GM12878 (cell line): ENCODE results near the gene AP3S2. TPM values are rescaled to one million over a fixed set of nuclear protein-coding genes. Genes with fewer than 3 reads are reported as not detected.

Source experiments
- ATAC-seq: fragments of 200-7000 bp; cut with Tn5 transposase; 3 replicates; pipeline ENCODE4 v1.9.1; 2020; ENCODE audit warnings: mild to moderate bottlenecking, moderate library complexity
- BruUV-seq: library from RNA; stranded (reverse); fragments of 400-500 nt; replicated peaks from 2 replicates; lab custom pipeline; 2021; lab: Mats Ljungman, UMichigan
- CTCF ChIA-PET: fragments of 300-600 bp; sonication (Branson Sonifier 250); formaldehyde crosslinking; extraction: SDS; loops from one replicate; lab custom pipeline; 2021; ENCODE audit warnings: inconsistent platforms; lab: Yijun Ruan, JAX
- POLR2A ChIA-PET: fragments of 350-600 bp; formaldehyde crosslinking; extraction: SDS; loops from one replicate; lab custom pipeline; 2021; ENCODE audit warnings: inconsistent platforms; lab: Charles Lee
- RAD21 ChIA-PET: fragments of 300-600 bp; sonication (Branson Sonifier 250); formaldehyde crosslinking; loops from one replicate; lab custom pipeline; 2023; ENCODE audit warnings: antibody characterized with exemption; ENCODE audit not compliant: unreplicated experiment; lab: Charles Lee
- SMC1A ChIA-PET: fragments of 300-600 bp; sonication (Branson Sonifier 250); formaldehyde crosslinking; loops from one replicate; lab custom pipeline; 2023; ENCODE audit not compliant: unreplicated experiment, uncharacterized antibody; lab: Charles Lee
- DNase-seq: peaks from one replicate; pipeline ENCODE4 v3.0.0-alpha.2; 2011; ENCODE audit warnings: low read depth, low spot score
- FAIRE-seq: peaks from 3 replicates; lab custom pipeline; 2011; peaks lifted over from hg19 to GRCh38; lab: Jason Lieb, UNC
- H2AFZ ChIP-seq: 2 replicates; pipeline ENCODE4 v1.6.0; 2011; ENCODE audit warnings: low read depth, low read length, control low read depth; ENCODE audit not compliant: control insufficient read depth
- H3K27ac ChIP-seq: 2 replicates; pipeline ENCODE4 v1.5.1; 2011; ENCODE audit warnings: control low read depth; ENCODE audit not compliant: control insufficient read depth, insufficient read depth
- H3K27me3 ChIP-seq, 2 experiments: replicated peaks in 1 of 2; 2 replicates each; pipeline versions ENCODE4 v1.6.0 to v1.6.1; 2011; ENCODE audit warnings: low read length in 1 of 2; ENCODE audit not compliant: control insufficient read depth in 2 of 2, insufficient read depth in 2 of 2
- H3K36me3 ChIP-seq, 2 experiments: 2 replicates each; pipeline ENCODE4 v1.5.1; 2011; ENCODE audit warnings: low read length in 1 of 2; ENCODE audit not compliant: control insufficient read depth in 2 of 2, insufficient read depth in 2 of 2
- H3K4me1 ChIP-seq: 2 replicates; pipeline ENCODE4 v1.6.1; 2011; ENCODE audit warnings: mild to moderate bottlenecking, low read length, moderate library complexity, mixed read lengths; ENCODE audit not compliant: control insufficient read depth, insufficient read depth
- H3K4me2 ChIP-seq: 2 replicates; pipeline ENCODE4 v1.6.0; 2011; ENCODE audit warnings: control low read depth; ENCODE audit not compliant: control insufficient read depth, insufficient read depth
- H3K4me3 ChIP-seq: fragments of 200-600 bp; sonication (generic); 2 replicates; pipeline ENCODE4 v1.5.1; 2016
- H3K79me2 ChIP-seq: 2 replicates; pipeline ENCODE4 v1.6.0; 2011; ENCODE audit warnings: low read length; ENCODE audit not compliant: control insufficient read depth, insufficient read depth
- H3K9ac ChIP-seq: 2 replicates; pipeline ENCODE4 v1.8.0; 2011; ENCODE audit warnings: low read length, control low read depth, mixed read lengths; ENCODE audit not compliant: control insufficient read depth, insufficient read depth
- H3K9me3 ChIP-seq: replicated peaks from 3 replicates; pipeline ENCODE4 v1.5.1; 2011; ENCODE audit warnings: mild to moderate bottlenecking, low read length; ENCODE audit not compliant: control insufficient read depth, insufficient read depth
- H4K20me1 ChIP-seq: 2 replicates; pipeline ENCODE4 v1.6.0; 2011; ENCODE audit not compliant: control insufficient read depth, insufficient read depth
- ELK1 ChIP-seq: IDR thresholded peaks from 2 replicates; pipeline ENCODE4 v1.6.1; 2012; ENCODE audit warnings: low read depth, low read length, improper control_type of control experiment
- EZH2 ChIP-seq: IDR thresholded peaks from 2 replicates; pipeline ENCODE4 v1.6.1; 2012; ENCODE audit warnings: low read depth, mild to moderate bottlenecking, control low read depth, inconsistent platforms, low read length, borderline replicate concordance; ENCODE audit not compliant: control insufficient read depth
- HCFC1 ChIP-seq: fragments of 150-350 bp; IDR thresholded peaks from 2 replicates; pipeline ENCODE4 v1.6.1; 2014; ENCODE audit warnings: low read length
- HDAC6 ChIP-seq: fragments of 200-600 bp; sonication (generic); IDR thresholded peaks from one replicate; pipeline ENCODE4 v1.8.0; 2017; ENCODE audit warnings: antibody characterized with exemption; ENCODE audit not compliant: unreplicated experiment
- JUNB ChIP-seq: IDR thresholded peaks from 2 replicates; pipeline ENCODE4 v1.6.1; 2016; ENCODE audit warnings: antibody characterized with exemption, mild to moderate bottlenecking
- MAX ChIP-seq: IDR thresholded peaks from 2 replicates; pipeline ENCODE4 v1.6.1; 2012; ENCODE audit warnings: low read depth, low read length, improper control_type of control experiment
- RB1 ChIP-seq: fragments of 450-650 bp; formaldehyde crosslinking; IDR thresholded peaks from 2 replicates; pipeline ENCODE4 v1.6.1; 2017; ENCODE audit warnings: mild to moderate bottlenecking, borderline replicate concordance
- SKIL ChIP-seq: fragments of 450-650 bp; IDR thresholded peaks from 2 replicates; pipeline ENCODE4 v1.6.1; 2017; ENCODE audit warnings: mild to moderate bottlenecking, low read depth, inconsistent platforms; ENCODE audit not compliant: poor library complexity, severe bottlenecking
- TAF1 ChIP-seq: IDR thresholded peaks from 2 replicates; pipeline ENCODE4 v1.6.1; 2011; ENCODE audit warnings: mild to moderate bottlenecking, low read depth, low read length, borderline replicate concordance
- TBL1XR1 ChIP-seq: IDR thresholded peaks from 2 replicates; pipeline ENCODE4 v1.6.1; 2012; ENCODE audit warnings: low read depth, low read length, improper control_type of control experiment
- WRNIP1 ChIP-seq: IDR thresholded peaks from 2 replicates; pipeline ENCODE4 v1.6.1; 2011; ENCODE audit warnings: low read depth, low read length, improper control_type of control experiment, borderline replicate concordance
- ZNF274 ChIP-seq: IDR thresholded peaks from one replicate; pipeline ENCODE4 v1.8.0; 2011; ENCODE audit not compliant: insufficient read length, insufficient read depth
- WGBS: methylation state at CpG from one replicate; pipeline ENCODE4 v1.1.6; 2016; ENCODE audit warnings: low lambda C conversion rate; ENCODE audit not compliant: insufficient replicate concordance, insufficient coverage; ENCODE audit errors: missing lambda C conversion rate; 5-methylcytosine and 5-hydroxymethylcytosine counted together
- in situ Hi-C: fragments of 300-500 bp; cut with MboI; formaldehyde crosslinking; loops from 9 replicates; pipeline ENCODE4 v1.14.3; 2018; ENCODE audit warnings: mixed read lengths
- intact Hi-C: fragments of 100-400 bp; cut with micrococcal nuclease; formaldehyde crosslinking; loops from one replicate; pipeline ENCODE4 v1.14.2; 2022; ENCODE audit not compliant: unreplicated experiment
- polyA plus RNA-seq, 11 experiments: library from polyadenylated mRNA; depleted of rRNA in 4 of 11; unstranded in 6 of 11; stranded (reverse) in 5 of 11; fragments of >200 nt; fragmentation: Nextera tagmentation in 4 of 11; fragmentation: Illumina TruSeq in 1 of 11; extraction: Ambion mirVana in 4 of 11; extraction: Trizol in 1 of 11; gene quantifications; 1 replicate in 1 of 11; 2 replicates in 10 of 11; pipeline versions ENCODE4 v1.2.1 to v1.2.3, GENCODE V29; 2011 to 2016; ENCODE audit warnings: inconsistent platforms in 2 of 11, missing spikeins in 2 of 11, low read depth in 1 of 11
- total RNA-seq, 4 experiments: library from RNA; depleted of rRNA in 3 of 4; stranded (reverse); fragments of >200 nt in 3 of 4; fragmentation: Illumina TruSeq in 1 of 4; extraction: Trizol in 1 of 4; gene quantifications; 2 replicates each; pipeline versions ENCODE4 v1.2.1 to v1.2.3, GENCODE V29; 2013 to 2021

Gene AP3S2
- total and polyA plus RNA-seq, 10 of the 15 experiments (the other 5 are each of a cell fraction or from before 2014, with no cell fraction given), result 10.0 to 43.6 (median 26.0) TPM

GRCh38 chr15:89857673-89858072 lies 36.1 kb downstream of the AP3S2 start:
- no peaks in the 10 kb centered on the region for H3K27me3 ChIP-seq
- SMC1A ChIA-PET, result interaction anchor here (1.5 kb wide), 1 partner anchor 17 kb away, joined by 3 read pairs; no protein-coding TSS in a partner anchor
- intact Hi-C loops (no loop called here), in situ Hi-C loops (no loop called here)
- peaks cover 16% of the 10 kb centered on the region for H3K4me1 ChIP-seq
- 78% methylated on average over 3 of the region's 3 CpGs for WGBS
- no peak overlapping the region for H3K27ac ChIP-seq
- H3K79me2 ChIP-seq, result no peaks in the 10 kb centered on the region
- POLR2A ChIA-PET, result no interaction called here
- DNase-seq (no peak), ATAC-seq (no peak), FAIRE-seq (no peak)
- TF ChIP-seq SKIL, result no peak
- TF ChIP-seq ELK1, result no peak
- H4K20me1 ChIP-seq, result no peaks in the 10 kb centered on the region
- RAD21 ChIA-PET, result no interaction called here
- no peak overlapping the region for H3K4me2 ChIP-seq
- BruUV-seq, result no TSS peak
- H3K36me3 ChIP-seq, result peaks cover 0 to 3% of the 10 kb centered on the region in 2 experiments; a peak in 2 of 4 replicates
- no peak overlapping the region for H3K9ac ChIP-seq
- no peak overlapping the region for H2AFZ ChIP-seq
- CTCF ChIA-PET, result interaction anchor here (1.3 kb wide), 1 partner anchor 17 kb away, joined by 8 read pairs; no protein-coding TSS in a partner anchor
- H3K9me3 ChIP-seq, result no peaks in the 10 kb centered on the region
- H3K4me3 ChIP-seq, result no peak overlapping the region

GRCh38 chr15:89855948-89856347 lies 37.8 kb downstream of the AP3S2 start:
- SMC1A ChIA-PET, result interaction anchor here (1.5 kb wide), 1 partner anchor 19 kb away, joined by 3 read pairs; no protein-coding TSS in a partner anchor
- no peak overlapping the region for H3K9ac ChIP-seq
- no peaks in the 10 kb centered on the region for H4K20me1 ChIP-seq
- 56% methylated on average over 3 of the region's 3 CpGs for WGBS
- ATAC-seq (no peak), FAIRE-seq (no peak), DNase-seq (no peak)
- RAD21 ChIA-PET, result no interaction called here
- H3K4me2 ChIP-seq, result no peak overlapping the region
- no peak overlapping the region for H3K4me3 ChIP-seq
- intact Hi-C loops (no loop called here), in situ Hi-C loops (no loop called here)
- POLR2A ChIA-PET, result no interaction called here
- no peak overlapping the region for H2AFZ ChIP-seq
- no peak overlapping the region for H3K27ac ChIP-seq
- no TSS peak for BruUV-seq
- CTCF ChIA-PET, result no interaction called here
- H3K4me1 ChIP-seq, result peaks cover 24% of the 10 kb centered on the region
- H3K36me3 ChIP-seq, result peaks cover 0 to 3% of the 10 kb centered on the region in 2 experiments; a peak in 2 of 4 replicates
- H3K79me2 ChIP-seq, result no peaks in the 10 kb centered on the region
- no peaks in the 10 kb centered on the region for H3K27me3 ChIP-seq
- no peaks in the 10 kb centered on the region for H3K9me3 ChIP-seq
- TF ChIP-seq TBL1XR1 (no peak), WRNIP1 (no peak), MAX (no peak), HCFC1 (no peak), RB1 (no peak), TAF1 (no peak), EZH2 (no peak), ZNF274 (no peak), HDAC6 (no peak), JUNB (no peak)
